Astrocyte (in vitro differentiated cells and primary cell): Measurements from ENCODE around the gene MRAP2.

Source experiments
- EZH2 ChIP-seq: IDR thresholded peaks from 2 replicates; pipeline ENCODE4 v1.6.1; 2012; ENCODE audit warnings: mild to moderate bottlenecking, low read length, inconsistent platforms; ENCODE audit not compliant: insufficient read depth
- TF ChIP-seq, protein P1 (sequence below): IDR thresholded peaks from 2 replicates; pipeline ENCODE4 v1.5.1; 2011; ENCODE audit warnings: low read depth, mild to moderate bottlenecking, inconsistent platforms, low read length, moderate library complexity; ENCODE audit not compliant: insufficient read depth

GRCh38 chr6:84074988-84075781 is 41.6 kb downstream of the MRAP2 start:
- TF ChIP-seq, protein P1, sequence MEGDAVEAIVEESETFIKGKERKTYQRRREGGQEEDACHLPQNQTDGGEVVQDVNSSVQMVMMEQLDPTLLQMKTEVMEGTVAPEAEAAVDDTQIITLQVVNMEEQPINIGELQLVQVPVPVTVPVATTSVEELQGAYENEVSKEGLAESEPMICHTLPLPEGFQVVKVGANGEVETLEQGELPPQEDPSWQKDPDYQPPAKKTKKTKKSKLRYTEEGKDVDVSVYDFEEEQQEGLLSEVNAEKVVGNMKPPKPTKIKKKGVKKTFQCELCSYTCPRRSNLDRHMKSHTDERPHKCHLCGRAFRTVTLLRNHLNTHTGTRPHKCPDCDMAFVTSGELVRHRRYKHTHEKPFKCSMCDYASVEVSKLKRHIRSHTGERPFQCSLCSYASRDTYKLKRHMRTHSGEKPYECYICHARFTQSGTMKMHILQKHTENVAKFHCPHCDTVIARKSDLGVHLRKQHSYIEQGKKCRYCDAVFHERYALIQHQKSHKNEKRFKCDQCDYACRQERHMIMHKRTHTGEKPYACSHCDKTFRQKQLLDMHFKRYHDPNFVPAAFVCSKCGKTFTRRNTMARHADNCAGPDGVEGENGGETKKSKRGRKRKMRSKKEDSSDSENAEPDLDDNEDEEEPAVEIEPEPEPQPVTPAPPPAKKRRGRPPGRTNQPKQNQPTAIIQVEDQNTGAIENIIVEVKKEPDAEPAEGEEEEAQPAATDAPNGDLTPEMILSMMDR = no peak
- no peak for TF ChIP-seq EZH2
